Activated CD4-positive, alpha-beta T cell treated with anti-CD3 and anti-CD28 coated beads, Interleukin-10, Interleukin-2, amounts not matched to agents 100 ng/mL and 50 ng/mL, durations not matched to agents 16 hours and 8 hours (primary cell): ENCODE results near the gene PRR11.
"Not testable (repeated sequence)": the region's sequence is repeated elsewhere in the genome, so short reads cannot be mapped to it uniquely, and the experiment has no call there.

Source experiments
- DNase-seq: peaks from one replicate; pipeline ENCODE4 v3.0.0-alpha.2; 2020

PRR11 gene

DNA sequence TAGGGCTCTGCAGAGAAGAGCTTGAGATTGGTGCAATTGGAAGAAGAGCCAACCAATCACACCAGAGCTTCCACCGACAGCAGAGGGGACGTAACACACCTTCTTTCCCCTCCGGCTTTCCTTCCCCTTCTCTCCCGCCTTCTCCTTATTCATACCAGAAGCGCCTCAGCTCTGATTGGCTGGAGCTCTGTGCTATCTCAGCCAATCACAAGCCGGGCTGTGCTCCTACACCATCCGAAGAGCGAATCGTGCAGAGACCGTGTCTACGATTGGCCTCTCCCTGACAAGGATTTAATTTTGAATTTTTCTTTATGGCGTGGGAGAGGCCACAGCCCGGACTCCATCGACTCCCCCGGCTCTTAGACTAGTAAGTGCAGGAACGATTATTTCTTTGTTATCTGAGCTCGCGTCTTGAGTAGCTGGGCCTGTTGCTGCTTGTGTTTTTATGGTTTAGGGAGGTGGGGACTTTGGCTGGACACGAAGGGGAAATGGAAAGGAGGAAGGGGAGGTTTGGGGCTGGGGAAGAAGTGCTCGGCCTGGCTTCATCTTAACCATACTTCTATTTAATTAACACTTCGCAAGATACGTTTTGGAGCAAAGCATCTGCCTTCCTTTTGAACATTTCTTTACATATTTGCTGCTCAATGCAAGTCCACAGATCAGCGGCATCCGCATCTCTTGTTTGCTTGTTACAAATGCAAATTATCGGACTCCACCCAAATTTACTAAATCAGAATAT lies at the start of gene PRR11:
TSS of gene PRR11 (plus strand) at position 308 of the 739 bp plus-strand sequence. CDS start 14,007 bp downstream, outside the sequence.
- peak; percentile 99 for DNase-seq

DNA sequence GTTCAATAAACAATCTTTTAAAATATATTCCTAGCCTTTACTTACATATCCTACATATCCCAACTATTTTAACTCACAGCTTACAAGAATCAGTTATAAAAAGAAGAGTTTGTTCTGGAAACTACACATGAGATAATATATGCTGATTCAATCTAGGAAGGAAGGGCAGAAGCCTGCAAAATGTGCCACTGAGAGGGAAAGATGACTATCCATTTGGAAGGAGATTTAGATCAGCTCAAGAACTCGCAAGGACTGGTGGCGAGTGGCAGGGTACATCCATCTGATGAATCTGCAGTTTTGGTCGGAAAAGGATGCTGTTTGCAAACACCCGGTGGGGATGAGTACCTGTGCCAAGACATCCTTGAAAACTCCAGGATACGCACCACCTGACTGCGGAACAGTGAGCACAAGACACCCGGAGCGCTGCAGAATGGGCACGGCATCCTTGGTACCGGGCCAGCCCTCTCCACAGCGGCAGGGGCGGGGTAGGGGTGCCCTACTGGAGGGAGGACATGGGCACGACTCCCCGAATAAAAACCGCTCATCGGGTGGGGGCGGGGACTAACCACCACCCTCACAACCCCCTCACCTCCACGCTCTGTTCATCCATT lies 49.6 kb upstream of the PRR11 start:
- DNase-seq = peak; percentile 80

DNA sequence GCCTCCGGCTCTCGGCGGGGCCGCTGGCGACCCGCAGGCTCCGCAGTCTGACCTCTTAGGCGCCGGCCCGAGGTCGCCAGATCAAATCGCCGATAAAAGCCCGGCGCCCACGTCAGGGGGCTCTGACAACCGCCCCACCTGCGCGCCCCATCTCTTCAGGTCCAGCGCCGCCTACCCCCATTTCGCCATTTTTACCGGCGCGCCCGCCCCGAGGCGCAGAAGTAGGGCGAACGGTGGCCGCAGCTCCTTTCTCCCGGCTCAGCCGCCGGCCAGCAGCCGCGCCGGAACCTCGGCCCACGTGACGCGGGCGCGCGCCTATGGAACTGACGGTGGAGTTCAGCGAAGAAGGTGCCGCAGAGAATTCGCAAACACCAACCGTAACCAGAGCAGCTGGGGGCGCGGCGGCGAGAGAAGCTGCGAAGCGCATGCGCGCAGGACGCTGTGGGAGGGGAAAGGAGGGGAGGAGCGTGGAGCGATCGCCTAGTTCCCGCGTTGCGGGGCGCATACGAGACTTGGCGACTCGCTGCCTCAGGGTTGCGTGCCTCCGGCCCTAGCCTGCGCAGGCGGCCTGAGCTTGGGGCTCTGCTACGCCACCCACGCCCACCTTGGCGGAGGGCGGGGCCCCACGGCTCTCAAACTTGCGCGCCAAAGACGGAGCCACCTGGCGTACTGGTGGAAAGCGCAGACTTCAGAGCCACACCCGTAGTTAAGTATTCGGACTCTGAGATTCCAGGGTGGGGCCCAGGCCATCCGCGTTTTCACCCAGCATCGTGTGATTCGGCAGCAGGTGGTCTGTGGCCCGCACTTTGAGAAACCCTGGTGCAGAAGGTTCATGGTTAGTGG lies 48.9 kb upstream of the PRR11 start, which contains the start of gene TRIM37:
TSS of gene TRIM37 (minus strand) at position 418 of the 843 bp plus-strand sequence. CDS start 419 bp downstream, outside the sequence.
- peak; percentile 100 for DNase-seq

- DNase-seq = no peak
These were observed 48.3 kb upstream of the PRR11 start for GRCh38 chr17:59107306-59107670.

DNA sequence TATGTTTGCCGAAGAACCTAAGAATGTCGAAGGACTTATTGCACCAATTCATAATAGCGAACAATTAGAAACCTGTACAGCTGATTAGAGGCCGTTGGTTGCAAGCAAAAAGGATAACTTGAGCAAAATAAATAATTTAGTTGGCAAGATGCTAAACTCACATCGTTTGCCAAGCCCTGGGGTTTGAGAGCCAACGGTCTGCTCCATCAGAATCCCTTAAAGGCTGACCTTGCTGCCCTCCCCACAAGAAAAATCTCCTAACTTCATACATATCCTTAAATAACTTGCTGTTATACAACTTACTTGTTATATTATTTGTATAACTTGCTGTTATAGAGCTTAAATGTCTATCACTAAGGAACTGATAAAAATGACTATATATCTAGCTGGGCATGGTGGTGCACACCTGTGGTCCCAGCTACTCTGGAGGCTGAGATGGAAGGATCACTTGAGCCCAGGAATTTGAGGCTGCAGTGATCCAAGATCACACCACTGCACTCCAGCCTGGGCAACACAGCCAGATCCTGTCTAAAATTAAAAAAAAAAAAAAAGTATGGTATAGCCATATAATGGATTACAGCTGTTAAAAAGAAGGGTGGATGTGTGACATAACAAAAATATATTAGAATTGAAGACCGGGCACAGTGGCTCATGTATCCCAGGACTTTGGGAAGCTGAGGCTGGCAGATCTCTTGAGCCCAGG lies 47.0 kb upstream of the PRR11 start:
- DNase-seq = no peak

DNA sequence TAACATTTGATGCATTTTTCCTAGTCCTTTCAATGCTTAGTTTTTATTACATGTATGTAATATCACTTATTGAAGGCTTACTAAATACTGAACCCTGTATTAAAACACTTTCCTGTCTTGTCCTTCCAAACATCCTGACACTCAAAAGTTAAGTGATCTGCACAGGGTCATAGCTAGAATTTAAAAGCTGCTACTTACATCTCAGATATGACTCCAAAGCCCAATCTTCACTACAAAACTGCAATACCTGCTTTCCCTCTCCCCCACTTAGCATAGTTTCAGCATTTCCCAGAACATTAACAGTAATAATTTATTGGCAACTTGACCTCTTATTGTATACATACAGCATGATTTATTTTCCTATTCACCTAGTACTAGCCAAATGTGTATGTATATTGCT lies 44.6 kb upstream of the PRR11 start:
- no peak for DNase-seq

- DNase-seq = no peak
These were observed 44.0 kb upstream of the PRR11 start for GRCh38 chr17:59111539-59111938.

- no peak for DNase-seq
These were observed 40.1 kb upstream of the PRR11 start for GRCh38 chr17:59115474-59115873.

GRCh38 chr17:59121901-59122480 lies 33.6 kb upstream of the PRR11 start:
- DNase-seq = no peak

DNA sequence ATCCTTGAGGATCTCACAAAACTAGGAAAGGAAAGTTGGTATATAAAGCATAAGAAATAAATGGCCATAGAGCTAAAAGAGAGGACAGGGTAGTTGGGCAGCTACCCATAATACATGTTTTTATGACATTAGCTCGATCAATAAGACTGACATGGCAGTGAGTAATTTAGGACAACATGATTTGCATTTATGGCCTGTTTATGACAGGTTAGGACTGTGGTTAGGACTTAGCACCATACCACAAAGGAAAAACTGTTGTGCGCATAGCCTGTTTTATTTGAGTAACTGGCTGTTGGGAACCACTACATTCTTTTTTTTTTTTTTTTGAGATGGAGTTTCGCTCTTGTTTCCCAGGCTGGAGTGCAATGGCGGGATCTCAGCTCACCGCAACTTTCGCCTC lies 30.9 kb upstream of the PRR11 start:
- DNase-seq = peak; percentile 31

- DNase-seq = peak; percentile 21
These were observed 28.6 kb upstream of the PRR11 start for GRCh38 chr17:59126809-59127417.

DNA sequence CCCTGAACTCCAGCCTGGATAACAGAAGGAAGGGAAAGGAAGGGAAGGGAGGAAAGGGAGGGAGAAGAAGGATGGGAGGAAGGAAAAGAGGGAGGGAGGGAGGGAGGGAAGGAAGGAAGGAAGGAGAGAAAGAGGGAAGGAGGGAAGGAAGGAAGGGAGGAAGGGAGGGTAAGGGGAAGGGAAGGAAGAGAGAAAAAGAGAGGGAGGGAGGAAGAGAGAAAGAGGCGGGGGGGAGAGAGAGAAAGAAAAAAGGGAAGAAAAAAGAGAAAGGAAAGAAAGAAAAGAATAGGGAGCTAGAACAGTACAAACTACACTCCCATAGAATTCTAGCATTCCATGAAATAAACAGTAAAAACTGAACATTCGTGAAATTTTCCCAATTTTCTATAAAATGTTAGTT lies 25.7 kb upstream of the PRR11 start:
- DNase-seq = no peak

DNA sequence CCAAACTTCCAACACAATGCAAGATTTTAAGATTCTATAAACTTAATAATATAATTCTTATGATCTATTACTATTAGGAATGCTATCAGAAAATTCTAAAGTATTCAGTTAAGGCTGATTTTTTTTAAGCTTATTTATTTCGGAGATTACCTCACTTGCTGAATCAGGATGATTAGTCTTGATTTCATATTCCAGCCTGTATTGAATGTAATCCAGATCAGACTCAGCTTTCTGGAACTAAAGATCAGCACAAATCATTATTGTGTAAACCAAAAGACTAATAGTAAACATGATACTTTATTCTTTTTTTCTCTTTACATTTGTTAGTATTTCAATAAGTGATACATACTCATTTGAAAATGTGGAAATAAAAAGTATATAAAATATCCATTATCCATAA lies 24.4 kb upstream of the PRR11 start:
- DNase-seq = no peak

DNA sequence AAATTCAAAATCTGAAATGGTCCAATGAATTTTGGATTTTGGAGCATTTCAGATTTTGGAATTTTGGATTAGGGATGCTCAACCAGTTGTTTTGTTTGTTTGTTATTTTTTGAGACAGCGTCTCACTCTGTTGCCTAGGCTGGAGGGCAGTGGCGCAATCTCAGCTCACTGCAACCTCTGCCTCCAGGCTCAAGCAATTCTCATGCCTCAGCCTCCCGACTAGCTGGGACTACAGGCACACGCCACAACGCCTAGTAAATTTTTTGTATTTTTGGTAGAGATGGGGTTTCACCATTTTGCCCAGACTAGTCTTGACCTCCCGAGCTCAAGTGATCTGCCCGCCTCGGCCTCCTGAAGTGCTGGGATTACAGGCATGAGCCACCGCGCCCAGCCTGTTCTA lies 17.2 kb upstream of the PRR11 start:
- not testable (repeated sequence) for DNase-seq

- no peak for DNase-seq
These were observed 15.6 kb upstream of the PRR11 start for GRCh38 chr17:59139939-59140338.

DNA sequence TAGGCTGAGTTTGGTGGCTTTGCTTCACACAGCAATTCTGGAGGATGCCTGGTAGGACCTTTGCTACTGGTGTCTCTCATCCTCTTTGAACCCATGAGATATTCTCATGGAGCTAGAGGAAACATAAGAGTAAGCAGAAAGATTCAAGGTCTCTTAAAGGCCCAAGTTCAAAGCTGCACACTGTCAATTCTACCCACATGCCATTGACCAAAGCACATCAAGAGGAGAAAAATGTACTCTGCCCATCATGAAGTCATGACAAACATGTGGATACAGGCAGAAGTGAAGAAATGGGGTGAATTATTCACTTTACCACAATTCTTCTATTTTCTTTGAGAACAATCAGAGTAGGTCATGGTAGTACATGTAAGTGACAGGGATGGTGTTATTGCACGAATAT lies 13.7 kb upstream of the PRR11 start:
- no peak for DNase-seq

DNA sequence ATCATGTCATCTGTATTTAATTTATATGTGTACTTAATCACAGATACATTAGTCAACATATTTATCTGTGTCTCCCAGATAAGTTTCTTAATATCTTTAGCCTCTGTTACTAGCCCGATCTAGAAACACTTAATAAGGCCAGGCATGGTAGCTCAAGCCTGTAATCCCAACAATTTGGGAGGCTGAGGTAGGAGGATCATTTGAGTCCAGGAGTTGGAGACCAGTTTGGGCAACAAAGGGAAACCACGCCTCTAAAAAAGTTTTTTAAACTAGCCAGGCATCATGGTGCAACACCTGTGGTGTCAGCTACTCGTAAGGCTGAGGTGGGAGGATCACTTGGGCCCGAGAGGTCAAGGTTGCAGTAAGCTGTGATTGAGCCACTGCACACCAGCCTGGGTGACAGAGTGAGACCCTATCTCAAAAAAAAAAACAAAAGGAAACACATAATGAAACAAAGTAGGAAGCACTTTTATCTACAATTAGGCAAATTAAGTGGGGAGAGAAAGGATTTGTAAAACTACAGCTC lies 9.9 kb upstream of the PRR11 start:
- DNase-seq = no peak

GRCh38 chr17:59149051-59149450 lies 6.5 kb upstream of the PRR11 start:
- DNase-seq = no peak

GRCh38 chr17:59149841-59150511 lies 5.6 kb upstream of the PRR11 start:
- DNase-seq = peak; percentile 35

DNA sequence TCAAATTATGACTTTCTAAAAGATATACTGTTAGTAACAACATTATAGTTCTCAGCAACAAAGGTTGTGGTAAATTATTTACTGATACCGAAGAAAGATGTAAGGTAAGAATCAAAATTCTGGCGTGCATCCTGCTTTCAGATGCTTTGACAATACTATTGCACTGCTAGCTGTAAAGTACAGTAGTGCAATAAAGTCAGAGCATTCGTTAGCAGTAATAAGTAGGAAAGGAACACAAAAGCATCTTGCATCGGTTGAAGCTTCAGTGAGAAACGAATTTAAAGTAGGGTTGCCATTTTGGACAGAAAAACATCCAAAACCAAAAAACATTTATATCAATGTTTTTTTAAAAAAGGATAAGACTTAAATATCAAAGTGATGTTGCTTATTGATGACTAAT lies 4.5 kb upstream of the PRR11 start:
- no peak for DNase-seq

GRCh38 chr17:59151591-59151990 lies 4.0 kb upstream of the PRR11 start:
- DNase-seq = no peak
